Activated CD8-positive, alpha-beta memory T cell treated with anti-CD3 and anti-CD28 coated beads for 24 hours (primary cell): ENCODE data around the gene HRK.

Experiments used
- DNase-seq: peaks from one replicate; pipeline ENCODE4 v3.0.0-alpha.2; 2020

The HRK gene

DNA sequence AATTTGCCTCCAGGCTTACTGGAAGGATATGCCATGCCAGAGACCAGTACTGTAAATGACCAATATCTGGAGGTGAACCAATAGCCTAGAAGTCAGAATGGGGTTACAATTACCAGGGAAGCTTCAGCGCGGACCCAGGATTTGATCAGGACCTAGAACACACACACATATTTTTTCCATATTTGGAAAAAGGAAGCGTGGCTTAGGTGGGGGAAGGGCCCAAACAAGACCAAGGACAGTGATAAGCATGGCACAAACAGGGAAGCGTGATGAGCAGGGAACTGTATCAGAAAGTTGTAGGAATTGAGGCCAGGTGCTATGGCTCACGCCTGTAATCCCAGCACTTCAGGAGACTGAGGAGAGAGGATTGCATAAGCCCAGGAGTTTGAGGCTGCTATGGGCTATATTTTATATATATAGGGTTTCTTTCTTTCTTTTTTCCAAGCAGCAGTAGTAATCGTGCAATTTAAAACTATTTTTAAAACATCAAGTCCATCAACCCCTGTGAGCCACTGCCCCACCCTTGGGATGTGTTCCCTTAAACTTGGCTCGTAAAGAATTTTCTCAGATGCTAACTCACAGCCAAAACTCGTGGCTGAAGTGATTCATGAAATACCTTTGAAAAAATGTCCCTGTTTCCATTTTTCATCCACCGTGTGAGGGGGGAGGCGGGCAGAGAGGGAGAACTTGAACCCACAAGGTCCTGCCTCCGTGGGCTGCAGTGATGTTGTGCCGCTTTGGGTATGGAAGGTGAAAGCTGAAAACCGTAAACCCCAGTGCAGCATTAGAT lies 16.7 kb downstream of the HRK start:
- DNase-seq = no peak

DNA sequence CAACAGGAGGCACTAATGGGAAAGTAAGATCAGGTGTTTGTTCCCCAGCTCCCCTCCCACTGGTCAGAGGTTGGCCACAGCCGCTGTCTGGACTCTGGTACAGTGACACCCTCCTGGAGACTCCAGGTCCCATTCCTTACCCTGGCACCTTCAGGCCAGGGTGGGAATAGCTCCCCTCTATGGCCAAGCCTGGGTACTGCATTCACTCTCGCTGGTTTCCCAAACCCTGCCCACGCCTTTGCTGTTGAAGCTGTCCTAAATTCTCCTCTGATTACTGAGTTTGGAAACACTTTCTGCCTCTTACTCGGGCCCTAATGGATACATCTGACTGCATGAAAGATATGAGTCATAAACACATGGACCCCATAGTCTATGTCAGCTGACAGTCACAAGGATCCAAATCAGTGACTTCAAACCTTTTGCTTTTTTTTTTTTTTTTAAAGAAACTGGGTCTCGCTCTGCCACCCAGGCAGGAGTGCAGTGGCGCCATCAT lies 17.9 kb downstream of the HRK start:
- DNase-seq = no peak

DNA sequence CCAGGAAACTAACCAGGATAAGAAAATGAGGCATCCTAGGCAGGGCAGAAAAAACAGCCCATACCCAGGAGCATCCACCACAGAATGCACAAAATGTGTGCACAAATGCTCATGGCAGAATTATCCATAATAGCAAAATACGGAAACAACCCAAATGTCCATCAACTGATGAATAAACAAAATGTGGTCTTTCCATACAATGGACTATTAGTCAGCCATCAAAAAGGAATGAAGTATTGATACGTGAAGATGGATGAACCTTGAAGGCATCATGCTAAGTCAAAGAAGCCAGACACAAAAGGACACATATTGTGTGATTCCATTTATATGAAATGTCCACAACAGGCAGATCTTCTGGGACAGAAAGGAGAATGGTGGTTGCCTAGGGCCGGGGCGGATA lies 19.1 kb downstream of the HRK start:
- no peak for DNase-seq

DNA sequence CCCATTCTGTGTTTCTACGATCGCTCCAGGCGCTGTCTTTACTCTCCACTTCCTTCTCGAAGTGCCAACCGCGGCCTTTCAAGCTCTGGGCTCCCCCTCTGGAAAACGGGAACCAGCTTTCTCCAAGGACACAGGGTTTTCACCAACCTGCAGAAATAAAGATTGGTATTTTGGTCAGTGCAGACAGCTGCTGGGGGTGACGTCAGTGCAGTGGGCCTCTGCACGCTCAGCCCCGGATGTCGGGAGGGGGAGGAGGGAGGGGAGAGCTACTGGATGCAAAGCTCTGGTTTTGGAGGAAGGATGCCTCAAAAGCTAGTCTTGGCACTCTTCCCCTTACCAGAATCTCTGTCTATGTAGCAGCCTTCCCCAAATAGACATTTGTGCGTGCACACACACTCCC lies 19.9 kb downstream of the HRK start:
- DNase-seq = peak; percentile 61

DNA sequence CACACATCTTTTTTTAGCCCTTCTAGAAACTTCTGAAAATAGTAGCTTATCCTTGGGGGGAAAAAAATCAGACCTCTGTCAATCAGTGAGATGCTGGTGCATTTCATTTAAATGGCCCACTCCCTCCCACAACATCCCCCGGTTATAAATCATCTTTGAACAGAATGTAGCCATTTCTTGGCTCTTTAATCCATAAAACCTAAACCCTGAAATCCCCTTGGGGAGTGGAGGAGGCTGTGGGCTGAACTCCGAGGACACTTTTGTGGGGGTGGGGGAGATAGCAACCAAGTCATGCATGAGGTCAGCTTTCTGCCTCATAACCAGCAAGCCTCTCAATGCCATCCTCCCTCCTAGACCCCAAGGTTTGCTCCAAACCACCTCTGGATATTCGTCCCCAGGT lies 21.0 kb downstream of the HRK start:
- no peak for DNase-seq

DNA sequence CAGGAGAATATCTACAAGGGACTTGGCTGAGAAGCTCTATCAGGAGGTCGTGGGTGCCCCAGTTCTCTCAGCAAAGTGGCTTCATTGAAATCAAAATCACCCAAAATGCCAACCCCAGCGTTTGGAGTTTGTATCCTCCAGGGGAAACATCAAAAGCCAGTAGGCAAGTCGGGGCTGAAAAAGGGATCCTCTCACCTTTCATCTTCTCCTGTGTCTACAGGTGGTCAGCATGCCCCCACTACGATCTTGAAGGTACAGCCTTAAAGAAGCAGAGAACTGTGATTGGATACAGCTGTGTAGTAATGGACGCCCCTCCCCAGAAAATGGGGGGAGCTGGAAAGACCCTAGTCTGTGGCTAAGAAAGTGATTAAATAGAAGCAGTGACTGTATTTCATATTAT lies 22.2 kb downstream of the HRK start:
- DNase-seq = no peak

DNA sequence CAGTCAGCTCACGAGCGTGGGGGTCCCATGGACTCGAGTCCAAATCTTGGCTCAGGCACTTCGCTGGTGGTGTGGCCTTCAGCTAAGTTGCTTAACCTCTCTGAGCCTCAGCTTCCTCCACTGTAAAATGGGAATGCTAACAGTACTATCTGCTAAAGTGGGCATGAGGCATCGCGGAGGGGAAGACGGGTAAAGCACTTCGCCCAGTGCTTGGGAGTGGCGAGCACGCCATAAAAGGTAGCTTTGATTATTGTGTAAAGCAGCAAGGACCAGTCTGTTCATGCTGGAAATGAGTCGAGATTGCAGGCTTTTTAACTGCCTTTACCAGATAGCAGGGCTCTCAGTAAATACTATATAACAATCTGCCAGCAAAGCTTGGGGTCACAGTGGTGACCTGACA lies 24.5 kb downstream of the HRK start:
- no peak for DNase-seq

DNA sequence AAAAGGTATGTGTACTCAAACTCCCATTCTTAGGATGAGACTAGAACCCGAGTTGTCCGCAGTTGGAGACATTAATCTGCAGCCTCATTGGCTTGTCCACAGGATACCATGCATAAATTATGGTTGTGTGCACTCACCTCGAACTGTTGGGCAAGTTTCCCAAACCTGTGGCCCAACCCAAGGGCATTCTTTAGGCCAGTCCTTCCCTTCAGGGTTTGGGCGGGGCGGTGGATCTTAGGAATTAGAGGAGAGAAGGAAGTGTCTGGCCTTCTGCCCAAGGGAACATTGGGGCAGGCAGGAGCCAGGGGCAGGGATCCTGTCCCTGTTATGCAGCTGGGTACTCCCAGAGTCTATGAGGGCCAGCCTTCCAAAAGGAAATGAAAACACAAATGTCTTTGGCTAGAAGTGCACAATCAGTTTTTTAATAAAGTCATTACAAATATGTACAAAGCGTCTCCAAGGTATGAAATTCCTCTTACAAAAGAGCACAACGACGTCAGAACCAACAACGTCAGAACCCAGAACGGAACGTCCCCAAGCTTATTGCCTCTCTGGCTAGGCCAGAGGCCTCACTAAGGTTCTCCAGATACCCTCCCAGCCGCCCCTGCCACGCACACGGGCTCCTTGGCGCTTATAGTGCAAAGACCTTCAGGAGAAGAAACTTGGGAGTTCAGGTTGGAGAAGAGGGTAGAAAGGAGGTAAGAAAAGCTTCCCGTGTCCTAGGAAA lies 25.3 kb downstream of the HRK start:
- no peak for DNase-seq

DNA sequence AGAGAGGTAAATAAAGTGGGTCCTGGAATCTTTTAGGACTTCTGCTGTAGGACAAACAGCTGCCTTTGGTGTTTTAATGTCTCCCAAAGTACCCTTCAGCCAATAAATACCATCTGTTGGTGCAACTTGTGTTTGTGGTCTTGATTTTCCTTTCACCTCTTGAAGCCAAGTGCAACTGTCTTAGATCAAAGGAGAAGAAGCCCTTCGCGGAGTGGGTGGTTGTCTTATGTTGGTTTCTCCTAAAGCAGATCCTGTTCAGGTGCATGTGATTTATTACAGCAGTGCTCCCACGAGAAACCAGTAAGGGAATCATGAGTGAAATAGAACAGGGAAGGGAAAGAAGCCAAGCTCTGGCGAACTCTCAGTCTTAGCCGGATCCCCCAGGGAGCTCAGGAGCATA lies 27.7 kb downstream of the HRK start:
- no peak for DNase-seq

DNA sequence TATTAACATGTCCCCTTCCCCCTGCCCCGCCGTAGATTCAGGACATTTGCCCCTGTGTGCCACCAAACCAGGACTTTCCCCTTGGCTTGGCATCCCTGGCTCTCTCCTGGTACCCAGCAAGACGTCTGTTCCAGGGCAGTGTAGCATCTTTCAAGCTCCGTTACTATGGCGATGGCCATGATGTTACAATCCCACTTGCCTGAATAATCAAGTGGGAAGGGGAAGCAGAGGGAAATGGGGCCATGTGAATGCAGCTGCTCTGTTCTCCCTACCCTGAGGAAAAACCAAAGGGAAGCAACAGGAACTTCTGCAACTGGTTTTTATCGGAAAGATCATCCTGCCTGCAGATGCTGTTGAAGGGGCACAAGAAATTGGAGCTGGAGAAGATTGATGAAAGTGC lies 28.9 kb downstream of the HRK start:
- DNase-seq = no peak

DNA sequence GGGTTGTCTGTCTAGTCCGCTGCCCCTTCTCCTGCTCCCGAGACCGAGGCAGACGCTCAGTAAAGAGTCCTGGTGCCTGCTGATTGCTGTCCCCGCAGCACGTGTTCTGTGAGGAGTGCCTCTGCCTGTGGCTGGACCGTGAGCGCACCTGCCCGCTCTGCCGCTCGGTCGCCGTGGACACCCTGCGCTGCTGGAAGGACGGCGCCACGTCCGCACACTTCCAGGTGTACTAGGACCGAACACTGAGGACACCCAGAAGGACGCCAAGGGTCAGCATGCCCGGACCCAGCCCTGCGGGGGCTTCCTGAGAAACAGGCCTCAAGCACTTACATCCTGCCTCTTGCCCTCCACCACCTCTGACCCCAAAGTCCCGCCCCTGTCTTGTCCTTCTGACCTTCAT lies 32.0 kb downstream of the HRK start:
- DNase-seq = no peak

DNA sequence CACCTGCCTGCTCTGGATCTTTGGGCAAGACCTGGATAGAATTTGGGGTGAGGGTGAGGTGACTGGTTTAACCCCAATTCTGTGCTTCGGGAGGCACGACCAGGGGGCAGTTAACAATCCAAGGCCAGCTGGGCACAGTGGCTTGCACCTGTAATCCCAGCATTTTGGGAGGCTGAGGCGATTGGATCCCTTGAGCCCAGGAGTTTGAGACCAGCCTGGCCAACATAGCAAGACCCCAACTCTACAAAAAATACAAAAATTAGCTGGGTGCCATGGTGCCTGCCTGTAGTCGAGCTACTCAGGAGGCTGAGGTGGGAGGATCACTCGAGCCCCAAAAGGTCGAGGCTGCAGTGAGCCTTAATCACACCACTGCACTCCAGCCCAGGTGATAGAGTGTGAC lies 38.2 kb downstream of the HRK start:
- no peak for DNase-seq

DNA sequence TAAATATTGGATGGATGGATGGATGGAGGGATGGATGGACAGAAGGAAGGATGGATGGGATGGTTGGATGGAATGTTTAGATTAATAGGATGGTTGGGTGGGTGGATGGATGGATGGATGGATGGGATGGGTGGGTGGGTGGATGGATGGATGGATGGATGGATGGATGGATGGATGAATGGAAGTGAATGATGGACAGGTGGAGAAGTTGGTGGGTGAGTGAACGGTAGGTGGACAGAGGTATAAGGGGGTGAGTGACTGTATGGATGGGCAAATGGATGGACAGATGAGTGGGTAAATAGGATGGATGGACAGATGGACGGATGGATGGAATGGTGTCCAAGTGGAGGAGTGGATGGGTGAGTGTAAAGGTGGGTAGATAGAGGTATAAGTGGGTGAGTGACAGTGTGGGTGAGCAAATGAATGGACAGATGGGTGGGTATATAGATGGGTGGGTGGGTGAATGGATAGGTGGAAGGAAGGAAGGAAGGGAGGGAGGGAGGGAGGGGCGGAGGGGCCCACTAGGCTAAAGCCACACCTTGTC lies 41.9 kb downstream of the HRK start:
- no peak for DNase-seq

DNA sequence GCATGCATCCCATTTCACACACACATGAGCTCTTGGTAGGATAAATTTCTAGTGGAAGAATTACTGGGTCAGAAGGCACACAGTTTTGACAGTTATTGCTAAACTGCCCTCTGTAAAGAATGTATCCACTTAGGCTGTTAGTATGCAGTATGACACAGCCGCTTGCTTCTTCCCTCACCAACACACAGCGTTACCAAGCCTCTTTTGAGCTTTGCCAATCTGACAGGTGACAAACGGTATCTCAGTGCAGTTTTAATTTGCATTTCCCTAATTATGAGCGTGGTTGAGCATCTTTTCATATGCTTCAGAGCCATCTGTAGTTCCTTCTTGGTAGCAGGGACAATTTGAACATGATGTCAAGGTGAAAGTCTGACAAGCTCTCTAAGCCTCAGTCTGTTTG lies 42.9 kb downstream of the HRK start:
- no peak for DNase-seq

DNA sequence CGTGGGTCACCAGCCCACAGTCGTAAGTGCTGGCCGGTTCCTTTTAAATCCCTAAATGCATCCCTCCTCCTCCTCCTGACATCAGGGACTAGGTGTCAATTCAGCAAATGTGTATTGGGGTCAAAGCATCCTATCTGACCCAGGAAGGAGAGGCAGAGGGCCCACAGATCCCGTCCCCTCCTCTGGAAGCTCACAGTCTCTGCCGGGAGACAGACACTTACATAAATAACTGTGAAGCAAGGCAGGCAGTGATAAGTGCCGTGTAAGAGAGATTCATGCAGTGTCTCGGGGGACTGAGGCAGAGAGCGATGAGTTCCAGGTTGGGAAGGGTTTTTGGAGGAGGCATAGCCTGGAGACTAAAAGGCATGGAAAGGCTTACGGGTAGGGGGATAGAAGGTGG lies 44.1 kb downstream of the HRK start:
- no peak for DNase-seq

DNA sequence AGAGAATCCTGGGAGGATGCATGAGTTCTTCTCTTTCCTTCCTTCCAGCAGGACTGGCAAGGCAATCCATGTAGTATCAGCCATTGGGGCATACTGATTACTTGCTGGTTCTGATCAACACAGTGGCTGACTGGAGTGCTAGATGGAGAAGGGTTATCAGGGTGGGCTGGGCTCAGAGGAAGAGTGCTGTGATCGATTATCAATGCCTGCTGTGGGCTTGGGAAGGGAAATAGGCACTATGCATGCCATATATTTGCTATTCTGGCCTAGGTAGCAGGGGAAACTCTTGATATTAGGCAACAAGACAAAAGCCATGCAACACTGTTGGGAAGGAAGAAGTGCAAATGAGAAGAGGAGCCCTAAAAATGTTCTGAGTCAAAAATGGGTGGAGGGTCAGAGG lies 45.8 kb downstream of the HRK start:
- DNase-seq = no peak

DNA sequence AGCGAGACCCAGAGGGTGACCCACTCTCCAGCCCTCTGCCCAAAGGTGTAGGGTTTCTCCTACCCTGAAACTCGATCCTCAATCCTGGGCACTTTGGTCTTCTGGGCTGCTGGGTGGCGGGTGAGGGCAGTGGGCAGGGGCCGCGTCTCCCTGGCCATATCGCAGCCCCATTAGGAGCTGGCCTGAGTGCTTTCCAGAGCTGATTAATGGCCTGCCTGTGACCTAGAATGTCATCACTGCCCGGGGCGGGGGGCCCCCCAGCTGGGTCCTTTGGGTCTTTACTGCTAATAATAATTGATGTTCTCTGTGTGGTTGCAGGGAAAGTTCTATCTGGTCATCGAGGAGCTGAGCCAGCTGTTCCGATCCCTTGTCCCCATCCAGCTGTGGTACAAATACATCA lies 47.8 kb downstream of the HRK start:
- DNase-seq = no peak

DNA sequence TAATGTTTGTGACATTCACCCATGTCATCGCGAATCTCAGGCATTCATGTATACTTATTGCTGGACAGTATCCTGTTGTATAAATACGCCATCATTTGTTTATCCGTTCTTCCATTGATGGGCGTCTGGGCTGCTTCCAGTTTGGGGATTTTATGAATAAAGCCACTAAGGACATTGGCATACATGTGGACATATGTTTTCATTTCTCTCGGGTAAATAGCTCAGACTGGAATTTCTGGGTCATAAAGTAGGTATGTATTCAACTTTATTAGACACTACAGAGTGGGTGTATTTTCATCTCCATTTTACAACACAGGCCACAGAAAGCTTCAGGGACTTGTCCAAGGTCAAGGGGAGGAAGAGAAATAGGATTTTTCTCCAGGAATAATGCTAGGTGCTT lies 48.9 kb downstream of the HRK start:
- DNase-seq = no peak

DNA sequence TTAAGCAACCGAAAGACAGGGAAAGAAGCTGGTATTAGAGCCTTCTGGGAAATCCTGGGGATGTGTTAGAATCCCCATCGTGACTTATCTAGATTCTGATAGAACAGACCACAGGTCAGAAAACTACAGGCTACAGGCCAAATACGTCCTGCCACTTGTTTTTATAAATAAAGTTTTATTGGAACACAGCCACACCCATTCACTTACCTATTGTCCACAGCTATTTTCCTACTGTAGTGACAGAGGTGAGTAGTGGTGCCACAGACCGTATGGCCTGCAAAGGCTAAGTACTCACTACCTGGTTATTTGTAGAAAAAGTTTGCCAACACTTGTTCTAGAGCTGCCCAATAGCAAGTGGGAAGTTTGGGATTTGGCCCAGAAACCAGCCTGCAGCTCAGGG lies 53.8 kb downstream of the HRK start:
- DNase-seq = no peak

DNA sequence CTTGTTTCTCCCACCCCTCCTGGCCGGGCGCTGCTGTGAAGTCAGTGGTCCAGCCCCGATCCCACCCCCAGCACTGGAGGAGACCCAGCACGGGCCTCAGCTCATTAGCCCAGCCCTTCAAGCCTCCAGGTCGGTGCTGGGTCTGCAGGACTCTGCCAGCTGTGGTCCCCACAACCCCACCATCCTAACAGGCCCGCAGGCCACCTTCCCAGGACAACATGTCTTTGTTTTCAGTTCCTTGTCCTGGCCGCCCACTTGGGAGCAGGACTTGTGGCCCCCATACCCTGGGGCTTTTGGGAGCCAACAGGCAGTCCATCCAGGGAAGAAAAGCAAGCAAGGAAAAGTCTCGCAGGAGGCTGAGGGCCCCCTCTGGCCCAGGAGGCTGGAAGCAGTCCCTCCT lies 60.0 kb downstream of the HRK start:
- DNase-seq = no peak

DNA sequence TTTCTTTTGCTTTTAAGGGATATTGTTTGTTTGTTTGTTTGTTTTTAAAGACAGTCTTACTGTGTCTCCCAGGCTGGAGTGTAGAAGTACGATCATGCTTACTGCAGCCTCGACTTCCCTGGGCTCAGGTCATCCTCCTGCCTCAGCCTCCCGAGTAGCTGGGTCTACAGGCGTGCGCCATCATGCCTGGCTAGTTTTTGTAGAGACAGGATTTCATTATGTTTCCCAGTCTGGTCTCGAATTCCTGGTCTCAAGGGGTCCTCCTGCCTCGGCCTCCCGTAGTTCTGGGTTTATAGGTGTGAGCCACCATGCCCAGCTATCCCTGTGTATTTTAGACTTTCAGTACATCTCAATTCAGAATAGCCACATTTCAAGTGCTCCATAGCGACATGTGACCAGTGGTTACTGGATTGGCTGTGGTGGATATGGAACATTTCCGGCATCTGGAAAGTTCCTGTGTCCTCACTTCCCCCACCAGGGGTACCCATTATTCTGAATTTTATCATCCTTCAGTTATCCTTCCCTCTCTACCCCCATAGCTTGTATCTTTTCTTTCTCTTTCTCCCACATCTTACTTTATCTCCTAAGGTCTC lies 61.1 kb downstream of the HRK start:
- DNase-seq = no peak

DNA sequence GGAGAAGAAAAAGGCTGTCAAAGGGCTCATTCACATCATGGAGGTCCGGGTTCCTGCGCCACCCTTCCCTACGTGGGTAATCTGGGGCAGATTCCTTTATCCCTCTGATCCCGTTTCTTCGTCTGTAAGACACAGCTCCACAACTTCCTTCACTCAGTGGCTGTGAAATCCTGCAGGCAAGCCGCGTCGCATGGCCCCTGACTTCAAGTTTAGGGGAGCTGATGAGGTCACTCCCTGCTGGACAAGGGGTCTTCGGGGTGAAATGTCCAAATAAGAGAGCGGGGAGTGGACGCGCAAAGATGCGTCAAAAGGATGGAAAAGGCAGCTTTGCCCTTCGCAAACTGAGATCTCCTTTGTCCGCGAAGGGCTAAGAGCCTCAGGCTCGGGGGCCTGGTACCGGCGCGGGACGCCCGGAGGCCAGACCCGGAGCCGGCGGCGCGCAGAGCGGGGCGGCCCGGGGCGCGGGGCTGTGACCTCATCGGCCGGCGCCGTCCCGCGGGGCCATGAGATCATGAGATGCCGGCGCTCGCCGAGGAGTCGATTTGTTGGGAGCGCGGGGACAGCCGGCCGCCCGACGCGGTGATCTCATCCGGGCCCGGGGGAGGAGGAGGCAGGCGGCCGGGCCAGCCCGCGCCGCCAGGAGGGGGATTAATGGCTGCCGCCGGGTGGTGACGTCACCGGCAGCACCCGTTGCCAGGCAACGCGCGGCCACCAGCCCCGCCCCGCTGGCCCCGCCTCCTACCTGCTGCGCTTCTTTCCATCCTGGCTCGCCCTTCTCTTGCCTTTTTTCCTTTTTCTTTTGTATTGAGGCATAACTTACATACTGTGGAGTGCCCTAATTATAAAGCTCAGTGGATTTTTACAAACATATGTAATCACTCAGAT lies 62.1 kb downstream of the HRK start:
- DNase-seq = peak; percentile 93

DNA sequence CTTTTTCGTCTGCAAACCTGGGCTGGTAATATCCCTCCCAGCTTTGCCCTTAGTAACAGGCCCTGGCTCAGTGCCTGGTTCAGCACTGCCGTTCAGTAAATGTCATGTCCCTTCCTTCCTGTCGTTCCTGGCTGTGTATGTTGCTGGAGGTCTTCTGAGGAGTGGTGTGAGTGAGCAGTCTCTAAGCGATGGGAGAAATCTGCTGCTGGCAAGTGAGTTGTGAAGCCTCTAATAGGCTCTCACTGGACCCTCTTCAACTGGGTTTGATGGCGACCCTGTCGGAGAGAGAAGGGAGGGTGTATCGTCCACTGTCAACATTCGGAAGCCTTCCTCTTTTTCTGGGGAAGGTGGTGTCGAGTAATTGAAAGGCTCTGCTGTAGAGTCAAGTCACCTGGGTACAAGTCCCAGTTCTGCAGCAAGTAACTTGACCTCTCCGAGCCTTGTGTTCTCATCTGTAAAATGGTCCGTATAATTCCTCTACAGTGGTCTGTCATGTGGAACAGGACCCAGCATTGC lies 62.8 kb downstream of the HRK start:
- DNase-seq = peak; percentile 61
